Fibroblast of pulmonary artery (primary cell): ENCODE data around the gene CFAP74.

Experiments used
- DNase-seq: peaks from one replicate; pipeline ENCODE4 v3.0.0-alpha.2; 2010; ENCODE audit warnings: low read depth
- H3K4me3 ChIP-seq: replicated peaks from 2 replicates; pipeline ENCODE4 v1.5.1; 2011; ENCODE audit warnings: low read depth, mild to moderate bottlenecking, control low read depth, low read length, moderate library complexity
- CTCF ChIP-seq: IDR thresholded peaks from 2 replicates; pipeline ENCODE4 v1.5.1; 2011; ENCODE audit warnings: mild to moderate bottlenecking, control low read depth, low read length, inconsistent platforms; ENCODE audit errors: missing control alignments

CFAP74 gene

GRCh38 chr1:2003541-2004131 is at the start of gene CFAP74:
Gene CFAP74, minus strand, starts transcription at chr1:2003786. Its CDS starts 12,830 bp downstream, at chr1:1990956.
- H3K4me3 ChIP-seq = peak within 1 kb of the TSS; percentile 24
- TF ChIP-seq CTCF = no peak
- peak; percentile 55 for DNase-seq

- no peak for DNase-seq
- no peak for TF ChIP-seq CTCF
- no peak overlapping the region for H3K4me3 ChIP-seq
Measured at GRCh38 chr1:2053217-2053616, 49.6 kb upstream of the CFAP74 start.

- TF ChIP-seq CTCF = no peak
- DNase-seq = no peak
- no peak overlapping the region for H3K4me3 ChIP-seq
Measured at GRCh38 chr1:2052756-2053155, 49.2 kb upstream of the CFAP74 start.

- no peak overlapping the region for H3K4me3 ChIP-seq
- TF ChIP-seq CTCF = no peak
- no peak for DNase-seq
Measured at GRCh38 chr1:2052054-2052679, 48.6 kb upstream of the CFAP74 start.

GRCh38 chr1:2050793-2051682 is 47.5 kb upstream of the CFAP74 start:
- TF ChIP-seq CTCF = no peak
- no peak for DNase-seq
- H3K4me3 ChIP-seq = no peak overlapping the region

- no peak for TF ChIP-seq CTCF
- DNase-seq = no peak
- H3K4me3 ChIP-seq = no peak overlapping the region
Measured at GRCh38 chr1:2050461-2050792, 46.8 kb upstream of the CFAP74 start.
